T-helper 1 cell treated with Interleukin-12 subunit alpha and Interleukin-12 subunit beta and Interleukin-4 antibody, amounts not matched to agents 30 μg/mL and 1 μg/mL, for 36 hours (primary cell): ENCODE measurements around the gene GATD1.
A peak's percentile ranks its signal among the peaks of the same experiment; 100 is the strongest.
"Not testable (repeated sequence)": the region's sequence is repeated elsewhere in the genome, so short reads cannot be mapped to it uniquely, and the experiment has no call there.

Experiments
- H3K27ac Mint-ChIP-seq: one replicate; pipeline ENCODE4 v1.8.0; 2021; ENCODE audit warnings: mild to moderate bottlenecking, mixed read lengths
- H3K27me3 Mint-ChIP-seq: one replicate; pipeline ENCODE4 v1.8.0; 2021; ENCODE audit warnings: low read depth, mixed read lengths
- H3K36me3 Mint-ChIP-seq: one replicate; pipeline ENCODE4 v1.8.0; 2021; ENCODE audit warnings: low read depth, mixed read lengths
- H3K4me1 Mint-ChIP-seq: one replicate; pipeline ENCODE4 v1.8.0; 2021; ENCODE audit warnings: low read depth, mixed read lengths
- H3K4me3 Mint-ChIP-seq: one replicate; pipeline ENCODE4 v1.8.0; 2021; ENCODE audit warnings: mild to moderate bottlenecking, moderate library complexity, mixed read lengths
- H3K9me3 Mint-ChIP-seq: one replicate; pipeline ENCODE4 v1.8.0; 2021; ENCODE audit warnings: mixed read lengths

The GATD1 gene

DNA sequence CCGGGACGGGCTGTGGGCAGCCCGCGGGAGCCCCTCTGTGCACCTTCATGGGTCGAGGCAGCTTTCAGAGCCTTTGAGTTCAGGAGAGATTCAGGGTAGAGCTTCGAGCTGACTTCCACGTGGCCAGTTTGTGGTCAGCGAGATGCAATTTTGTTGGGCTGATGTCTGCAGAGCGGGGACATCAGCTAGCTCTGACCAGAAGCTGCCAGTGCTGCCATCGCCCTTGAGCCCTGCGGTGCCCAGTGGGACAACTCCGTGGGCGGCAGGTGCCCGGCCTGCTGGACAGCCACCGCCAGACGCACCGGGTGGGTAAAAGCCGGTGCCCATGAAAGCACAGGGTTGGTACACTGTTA is 29.3 kb downstream of the GATD1 start:
- no peaks in the 10 kb centered on the region for H3K36me3 Mint-ChIP-seq
- peak overlapping the region; percentile 79 for H3K27ac Mint-ChIP-seq
- peaks cover 18% of the 10 kb centered on the region for H3K4me1 Mint-ChIP-seq
- no peaks in the 10 kb centered on the region for H3K9me3 Mint-ChIP-seq
- peak overlapping the region; percentile 86 for H3K4me3 Mint-ChIP-seq
- no peaks in the 10 kb centered on the region for H3K27me3 Mint-ChIP-seq

GRCh38 chr11:747158-748006 is 29.9 kb downstream of the GATD1 start, which contains the start of gene TALDO1:
Gene TALDO1 (plus strand): TSS chr11:747464. CDS start chr11:747482, 18 bp downstream.
- no peaks in the 10 kb centered on the region for H3K36me3 Mint-ChIP-seq
- H3K27me3 Mint-ChIP-seq, result no peaks in the 10 kb centered on the region
- peaks cover 17% of the 10 kb centered on the region for H3K4me1 Mint-ChIP-seq
- peak within 1 kb of the TSS; percentile 82 for H3K27ac Mint-ChIP-seq
- no peaks in the 10 kb centered on the region for H3K9me3 Mint-ChIP-seq
- H3K4me3 Mint-ChIP-seq, result peak within 1 kb of the TSS; percentile 86

GRCh38 chr11:746289-747157 is 30.8 kb downstream of the GATD1 start:
- Mint-ChIP-seq H3K36me3 (no peaks in the 10 kb centered on the region), H3K27ac (peak overlapping the region; percentile 82), H3K27me3 (no peaks in the 10 kb centered on the region), H3K9me3 (no peaks in the 10 kb centered on the region), H3K4me3 (peak overlapping the region; percentile 84), H3K4me1 (peaks cover 17% of the 10 kb centered on the region)

GRCh38 chr11:745428-745827 is 31.9 kb downstream of the GATD1 start:
- no peaks in the 10 kb centered on the region for H3K27me3 Mint-ChIP-seq
- no peak overlapping the region for H3K4me3 Mint-ChIP-seq
- H3K4me1 Mint-ChIP-seq, result peaks cover 17% of the 10 kb centered on the region
- H3K9me3 Mint-ChIP-seq, result no peaks in the 10 kb centered on the region
- no peak overlapping the region for H3K27ac Mint-ChIP-seq
- H3K36me3 Mint-ChIP-seq, result no peaks in the 10 kb centered on the region

DNA sequence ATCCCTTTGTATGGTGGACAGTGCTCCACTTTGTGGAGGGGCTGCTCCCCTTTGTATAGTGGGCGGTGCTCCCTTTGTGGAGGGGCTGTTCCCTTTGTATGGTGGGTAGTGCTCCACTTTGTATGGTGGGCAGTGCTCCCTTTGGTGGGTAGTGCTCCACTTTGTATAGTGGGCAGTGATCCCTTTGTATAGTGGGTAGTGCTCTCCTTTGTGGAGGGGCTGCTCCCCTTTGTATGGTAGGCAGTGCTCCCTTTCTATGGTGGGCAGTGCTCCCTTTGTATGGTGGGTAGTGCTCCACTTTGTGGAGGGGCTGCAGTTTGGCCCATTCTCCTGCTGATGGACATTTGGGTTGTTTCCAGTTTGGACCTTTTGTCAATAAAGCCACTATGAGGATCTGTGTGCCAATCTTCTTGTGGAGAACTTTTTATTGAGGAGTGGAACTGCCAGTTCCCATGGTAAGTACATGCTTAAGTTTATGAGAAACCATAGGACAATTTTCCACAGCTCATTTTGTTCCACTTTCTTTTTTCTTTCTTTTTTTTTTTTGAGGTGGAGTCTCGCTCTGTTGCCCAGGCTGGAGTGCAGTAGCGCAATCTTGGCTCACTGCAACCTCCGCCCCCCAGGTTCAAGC is 34.6 kb downstream of the GATD1 start:
- Mint-ChIP-seq H3K9me3 (no peaks in the 10 kb centered on the region), H3K27ac (no peak overlapping the region), H3K27me3 (peaks cover 15% of the 10 kb centered on the region), H3K4me1 (peaks cover 9% of the 10 kb centered on the region), H3K36me3 (no peaks in the 10 kb centered on the region), H3K4me3 (no peak overlapping the region)

DNA sequence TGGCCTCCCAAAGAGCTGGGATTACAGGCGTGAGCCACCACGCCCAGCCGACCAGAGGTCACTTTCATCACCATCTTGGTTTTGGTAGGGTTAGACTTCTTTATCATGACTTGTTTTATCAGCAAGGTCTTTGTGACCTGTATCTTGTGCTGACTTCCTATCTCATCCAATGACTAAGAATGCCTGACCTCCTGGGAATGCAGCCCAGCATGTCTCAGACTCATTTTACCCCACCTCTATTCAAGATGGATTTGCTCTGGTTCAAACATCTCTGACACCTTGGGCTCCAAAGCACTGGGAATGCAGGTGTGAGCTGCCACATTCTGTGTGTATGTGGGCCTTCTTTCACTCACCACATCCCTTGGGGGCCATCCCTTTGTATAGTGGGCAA is 35.1 kb downstream of the GATD1 start:
- peaks cover 14% of the 10 kb centered on the region for H3K4me1 Mint-ChIP-seq
- H3K9me3 Mint-ChIP-seq, result no peaks in the 10 kb centered on the region
- no peak overlapping the region for H3K4me3 Mint-ChIP-seq
- H3K36me3 Mint-ChIP-seq, result no peaks in the 10 kb centered on the region
- H3K27me3 Mint-ChIP-seq, result peaks cover 15% of the 10 kb centered on the region
- H3K27ac Mint-ChIP-seq, result no peak overlapping the region

- peaks cover 14% of the 10 kb centered on the region for H3K4me1 Mint-ChIP-seq
- H3K4me3 Mint-ChIP-seq, result peak overlapping the region; percentile 50
- not testable (repeated sequence) for H3K9me3 Mint-ChIP-seq, H3K27ac Mint-ChIP-seq, H3K36me3 Mint-ChIP-seq
- peaks cover 15% of the 10 kb centered on the region for H3K27me3 Mint-ChIP-seq
Observed at GRCh38 chr11:737899-738298, 39.4 kb downstream of the GATD1 start.

GRCh38 chr11:737366-737765 is 39.9 kb downstream of the GATD1 start:
- Mint-ChIP-seq H3K4me1 (peaks cover 14% of the 10 kb centered on the region), H3K36me3 (no peaks in the 10 kb centered on the region), H3K4me3 (peak overlapping the region; percentile 50), H3K27ac (no peak overlapping the region), H3K27me3 (peaks cover 15% of the 10 kb centered on the region), H3K9me3 (no peaks in the 10 kb centered on the region)

DNA sequence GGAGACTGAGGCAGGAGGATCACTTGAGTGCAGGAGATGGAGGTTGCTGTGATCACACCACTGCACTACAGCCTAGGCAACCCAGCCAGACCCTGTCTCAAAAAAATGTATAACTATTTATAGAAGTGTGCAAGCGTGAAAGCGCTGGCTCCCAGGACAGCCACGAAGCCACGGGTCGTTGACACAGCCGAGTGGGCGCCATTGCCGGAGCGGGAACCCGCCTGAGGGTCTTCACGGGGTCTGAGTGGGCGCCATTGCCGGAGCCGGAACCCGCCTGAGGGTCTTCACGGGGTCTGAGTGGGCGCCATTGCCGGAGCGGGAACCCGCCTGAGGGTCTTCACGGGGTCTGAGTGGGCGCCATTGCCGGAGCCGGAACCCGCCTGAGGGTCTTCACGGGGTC is 42.7 kb downstream of the GATD1 start:
- Mint-ChIP-seq H3K27me3 (peaks cover 18% of the 10 kb centered on the region), H3K4me1 (peaks cover 14% of the 10 kb centered on the region)
- not testable (repeated sequence) for H3K36me3 Mint-ChIP-seq, H3K9me3 Mint-ChIP-seq, H3K4me3 Mint-ChIP-seq, H3K27ac Mint-ChIP-seq

DNA sequence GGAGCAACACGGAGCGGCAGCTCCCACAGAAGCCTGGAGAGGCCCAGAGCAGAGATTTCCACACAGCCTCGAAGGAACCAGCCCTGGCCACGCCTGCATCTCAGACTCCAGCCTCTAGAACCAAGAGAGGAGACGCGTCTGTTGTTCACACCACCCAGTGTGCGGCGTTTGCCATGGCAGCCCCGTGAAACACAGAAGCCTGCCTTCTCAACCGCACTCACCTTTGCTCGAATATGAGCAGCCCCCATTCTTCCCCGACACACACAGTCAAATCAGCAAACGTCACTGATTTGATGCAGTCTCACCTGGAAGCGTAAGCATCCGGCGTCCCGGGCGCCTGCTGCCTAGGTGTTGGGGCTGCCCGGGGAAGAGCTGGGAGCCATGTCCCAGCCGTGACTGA is 44.2 kb downstream of the GATD1 start:
- Mint-ChIP-seq H3K36me3 (no peaks in the 10 kb centered on the region), H3K4me3 (no peak overlapping the region), H3K9me3 (no peaks in the 10 kb centered on the region), H3K27ac (no peak overlapping the region), H3K4me1 (peaks cover 13% of the 10 kb centered on the region), H3K27me3 (peaks cover 6% of the 10 kb centered on the region)

GRCh38 chr11:729492-730074 is 47.7 kb downstream of the GATD1 start:
- Mint-ChIP-seq H3K4me1 (peaks cover 4% of the 10 kb centered on the region), H3K27ac (no peak overlapping the region), H3K36me3 (no peaks in the 10 kb centered on the region), H3K4me3 (no peak overlapping the region), H3K27me3 (peaks cover 4% of the 10 kb centered on the region), H3K9me3 (no peaks in the 10 kb centered on the region)

- Mint-ChIP-seq H3K9me3 (no peaks in the 10 kb centered on the region), H3K27me3 (peaks cover 6% of the 10 kb centered on the region), H3K36me3 (no peaks in the 10 kb centered on the region), H3K4me3 (no peak overlapping the region), H3K27ac (no peak overlapping the region), H3K4me1 (peaks cover 4% of the 10 kb centered on the region)
Observed at GRCh38 chr11:728901-729491, 48.3 kb downstream of the GATD1 start.

- H3K27me3 Mint-ChIP-seq, result peaks cover 10% of the 10 kb centered on the region
- peaks cover 5% of the 10 kb centered on the region for H3K4me1 Mint-ChIP-seq
- H3K36me3 Mint-ChIP-seq, result no peaks in the 10 kb centered on the region
- no peak overlapping the region for H3K4me3 Mint-ChIP-seq
- no peak overlapping the region for H3K27ac Mint-ChIP-seq
- no peaks in the 10 kb centered on the region for H3K9me3 Mint-ChIP-seq
Observed at GRCh38 chr11:727859-728748, 49.2 kb downstream of the GATD1 start.
